Stimulated activated CD4-positive, alpha-beta T cell treated with anti-CD3 and anti-CD28 coated beads, TNF-alpha, amount 100 ng/mL, for 4 hours (primary cell): ENCODE results near the gene SLC11A2.
"Not testable (repeated sequence)": the region's sequence is repeated elsewhere in the genome, so short reads cannot be mapped to it uniquely, and the experiment has no call there.

Source experiments
- DNase-seq, 3 experiments: peaks; one replicate each; pipeline ENCODE4 v3.0.0-alpha.2; 2020; ENCODE audit warnings: low read depth in 3 of 3

Gene SLC11A2

GRCh38 chr12:51027342-51027835 lies 1.2 kb upstream of the SLC11A2 start:
- no peak for DNase-seq

- DNase-seq = no peak
These were observed 797 bp downstream of the SLC11A2 start for GRCh38 chr12:51025338-51025835.

GRCh38 chr12:51023625-51024382 lies 2.4 kb downstream of the SLC11A2 start:
- no peak for DNase-seq

GRCh38 chr12:51021694-51022093 lies 4.5 kb downstream of the SLC11A2 start:
- no peak for DNase-seq

GRCh38 chr12:51020448-51021182 lies 5.6 kb downstream of the SLC11A2 start:
- DNase-seq = no peak

GRCh38 chr12:51019927-51020326 lies 6.3 kb downstream of the SLC11A2 start:
- DNase-seq = no peak

DNA sequence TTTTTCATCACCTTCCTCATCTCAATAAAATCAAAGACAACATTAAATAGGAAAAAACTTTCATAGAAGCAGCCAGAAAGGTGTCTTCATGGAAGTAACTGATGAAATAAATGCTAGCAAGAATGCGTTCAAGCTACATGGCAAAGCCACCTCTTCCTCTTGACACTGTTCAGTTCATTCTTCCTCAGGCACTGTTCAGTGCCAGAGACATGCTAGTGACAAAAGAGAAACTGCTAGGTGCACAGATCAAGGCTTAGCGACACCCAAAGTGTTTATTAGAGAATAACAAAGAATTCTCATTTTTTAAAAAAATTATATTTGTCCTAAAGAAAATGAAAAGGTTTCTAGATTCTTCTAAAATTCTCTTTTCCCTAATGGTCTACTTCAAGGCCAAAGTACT lies 7.2 kb downstream of the SLC11A2 start:
- DNase-seq = no peak

- DNase-seq = no peak
These were observed 8.7 kb downstream of the SLC11A2 start for GRCh38 chr12:51017452-51017851.

- DNase-seq = not testable (repeated sequence)
These were observed 11.7 kb downstream of the SLC11A2 start for GRCh38 chr12:51014467-51014866.

DNA sequence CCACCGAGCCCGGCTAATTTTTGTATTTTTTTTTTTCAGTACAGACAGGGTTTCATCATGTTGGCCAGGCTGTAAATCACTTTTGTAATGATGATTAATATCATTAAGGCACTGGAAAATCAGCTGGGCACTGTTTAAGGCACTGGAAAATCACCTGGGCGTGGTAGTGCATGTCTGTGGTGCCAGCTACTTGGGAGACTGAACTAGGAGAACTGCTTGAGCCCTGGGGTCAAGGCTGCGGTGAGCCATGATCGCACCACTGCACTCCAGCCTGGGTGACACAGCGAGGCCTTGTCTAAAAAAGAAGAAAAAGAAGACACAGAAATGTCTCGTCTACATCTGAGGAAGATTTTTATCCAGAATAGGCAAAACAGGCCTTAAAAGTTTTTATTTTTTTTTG lies 12.7 kb downstream of the SLC11A2 start:
- no peak for DNase-seq

DNA sequence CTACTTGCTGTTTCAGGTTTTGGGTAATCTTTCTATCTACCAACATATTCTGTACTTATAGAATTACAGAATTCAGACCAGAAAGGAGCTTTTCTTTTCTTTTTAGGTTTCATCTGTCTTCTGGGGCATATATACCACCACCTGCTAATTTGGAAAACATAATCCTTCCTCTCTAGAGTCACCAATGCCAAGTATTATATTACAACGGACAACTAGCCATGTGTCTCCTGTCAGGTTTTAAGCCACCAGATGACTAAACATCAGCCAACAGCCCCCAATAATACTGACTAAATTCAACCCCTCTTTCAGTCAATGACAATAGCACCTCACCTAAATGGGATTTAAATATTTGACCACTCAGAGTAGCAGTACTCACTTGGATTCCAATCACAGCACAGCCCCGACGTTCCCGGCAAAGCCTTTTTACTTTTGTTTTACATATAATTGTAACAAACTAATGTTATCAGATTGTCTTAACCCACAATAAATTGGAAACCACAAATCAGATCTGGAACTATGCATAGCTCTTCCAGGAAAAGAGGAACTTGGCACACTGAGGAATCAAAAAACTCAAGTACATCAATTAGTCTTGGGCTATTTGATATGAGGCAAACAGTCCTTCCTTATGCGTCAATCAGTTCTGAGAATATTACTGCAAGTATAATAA lies 13.5 kb downstream of the SLC11A2 start:
- no peak for DNase-seq

GRCh38 chr12:51011955-51012354 lies 14.2 kb downstream of the SLC11A2 start:
- no peak for DNase-seq

- DNase-seq = peak in 2 of 3 experiments; percentile 24 to 29
These were observed 17.1 kb downstream of the SLC11A2 start for GRCh38 chr12:51009056-51009440.

DNA sequence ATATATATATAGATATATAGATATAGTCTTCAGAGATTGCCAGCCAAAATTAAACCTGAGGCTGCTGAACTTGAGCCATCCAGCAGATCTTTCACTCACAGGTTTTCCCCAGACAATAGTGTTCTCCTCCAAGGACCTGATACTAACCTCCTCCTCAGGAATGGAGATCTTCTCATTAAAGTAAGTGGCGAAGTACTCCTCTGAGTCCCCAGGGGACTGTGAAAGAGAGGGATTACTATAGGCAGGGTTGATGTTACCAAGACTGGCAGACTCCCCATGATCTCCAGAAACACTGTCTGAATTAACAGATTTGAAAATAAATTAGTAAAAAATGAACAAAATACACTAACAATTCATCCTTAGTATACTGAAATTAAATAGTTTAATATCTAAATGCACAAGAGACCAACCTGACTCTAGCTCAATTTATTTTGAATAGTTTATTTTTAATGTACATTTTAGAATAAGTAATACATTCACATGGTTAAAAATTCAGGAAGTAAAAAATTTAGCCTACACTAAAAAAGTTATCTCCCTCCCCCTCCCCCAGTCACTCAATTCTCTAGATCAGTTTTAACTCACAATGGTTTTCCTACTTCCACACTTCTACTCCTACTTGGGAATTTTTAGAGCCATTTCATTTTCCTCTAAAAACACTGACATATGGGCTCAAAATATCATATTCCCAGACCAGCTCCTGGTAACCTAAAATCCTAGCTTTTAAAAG lies 17.7 kb downstream of the SLC11A2 start:
- no peak for DNase-seq

DNA sequence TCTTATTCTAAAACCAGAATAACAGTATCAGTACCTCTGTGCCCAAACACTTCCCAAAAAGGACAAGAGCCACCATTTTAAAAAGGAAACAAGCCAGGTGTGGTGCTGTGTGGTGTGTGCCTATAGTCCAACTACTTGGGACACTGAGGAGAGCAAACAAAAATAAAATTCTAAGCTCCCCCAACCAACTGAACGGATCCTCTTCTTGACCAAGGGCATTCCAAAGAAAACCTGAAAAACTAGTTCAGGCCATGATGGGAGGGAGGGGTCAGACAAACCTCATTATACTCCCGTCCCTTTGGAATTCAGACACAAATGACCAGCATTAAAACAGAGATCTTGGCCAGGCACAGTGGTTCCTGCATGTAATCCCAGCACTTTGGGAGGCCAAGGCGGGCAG lies 20.5 kb downstream of the SLC11A2 start:
- DNase-seq = no peak

DNA sequence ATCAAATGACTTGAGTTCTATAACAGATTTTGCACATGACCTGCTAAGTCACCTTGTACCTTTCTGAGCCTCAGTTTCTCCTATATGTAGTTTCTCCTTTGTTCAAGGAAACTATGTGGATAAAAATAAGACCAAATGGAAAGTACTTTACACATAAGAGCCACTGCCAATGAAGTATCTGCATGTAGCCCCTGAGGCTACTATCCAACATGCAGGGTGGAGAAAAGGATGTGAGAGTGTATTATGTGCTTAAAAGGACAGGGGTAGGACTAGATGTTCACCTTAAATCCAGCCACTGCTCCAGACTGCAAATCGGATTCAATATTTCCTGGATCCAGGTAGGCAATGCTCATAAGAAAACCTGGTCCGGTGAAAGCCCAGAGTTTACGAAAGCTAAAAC lies 21.2 kb downstream of the SLC11A2 start:
- no peak for DNase-seq

- DNase-seq = no peak
These were observed 21.7 kb downstream of the SLC11A2 start for GRCh38 chr12:51004504-51004903.

- no peak for DNase-seq
These were observed 24.4 kb downstream of the SLC11A2 start for GRCh38 chr12:51001799-51002198.

DNA sequence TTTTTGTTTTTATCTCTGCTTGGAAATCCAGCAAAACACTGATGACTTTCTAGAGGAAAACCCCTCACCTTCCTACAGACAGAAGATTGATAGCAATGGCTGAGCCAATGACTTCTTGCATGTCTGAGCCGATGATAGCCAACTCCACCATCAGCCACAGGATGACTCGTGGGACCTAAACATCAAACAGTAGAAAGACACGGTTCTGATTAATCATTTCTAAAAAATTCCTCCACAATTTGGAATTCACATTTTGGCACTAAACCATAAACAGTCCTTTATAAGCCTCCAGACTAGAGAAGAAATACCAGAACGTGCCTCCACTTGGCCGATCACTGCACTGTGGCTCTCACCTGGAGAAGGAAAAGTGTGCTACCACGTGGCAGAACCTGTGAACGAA lies 25.9 kb downstream of the SLC11A2 start:
- no peak for DNase-seq

DNA sequence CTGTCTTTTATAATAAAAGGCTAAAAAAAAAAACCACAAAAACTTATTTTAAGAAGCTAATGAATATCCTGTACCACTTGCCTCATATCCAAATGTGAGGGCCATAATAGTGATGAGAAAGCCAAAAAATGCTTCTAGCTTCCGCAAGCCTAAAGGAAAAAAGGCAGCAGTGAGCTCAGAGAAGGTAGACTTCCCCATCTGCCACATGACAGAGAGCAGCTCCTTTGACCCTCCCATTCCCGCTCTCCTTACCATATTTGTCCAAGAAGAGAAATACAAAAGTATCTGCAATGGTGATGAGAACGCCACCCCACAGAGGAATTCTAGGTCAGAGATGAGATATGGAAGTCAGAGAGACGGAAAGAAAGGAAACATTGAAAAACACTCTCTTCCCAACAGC lies 27.1 kb downstream of the SLC11A2 start:
- no peak for DNase-seq

DNA sequence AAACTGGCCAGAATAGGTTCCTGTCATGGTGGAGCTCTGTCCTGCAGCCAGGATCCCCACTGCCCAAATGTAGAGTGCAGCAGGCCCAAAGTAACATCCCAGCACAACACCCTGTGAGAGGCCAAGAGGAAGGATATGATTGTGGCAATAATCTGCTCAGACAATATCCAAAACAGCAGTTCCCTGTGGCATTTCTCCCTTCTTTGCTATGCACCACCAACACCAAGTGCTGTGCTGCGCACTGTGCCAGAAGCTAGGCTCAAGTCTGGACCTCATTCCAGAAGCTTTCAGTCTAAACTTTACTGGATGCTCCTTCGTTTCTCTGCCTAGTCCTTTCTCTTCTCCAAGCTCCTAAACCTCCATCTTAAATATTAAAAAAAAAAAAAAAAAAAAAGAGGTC lies 33.4 kb downstream of the SLC11A2 start:
- no peak for DNase-seq

DNA sequence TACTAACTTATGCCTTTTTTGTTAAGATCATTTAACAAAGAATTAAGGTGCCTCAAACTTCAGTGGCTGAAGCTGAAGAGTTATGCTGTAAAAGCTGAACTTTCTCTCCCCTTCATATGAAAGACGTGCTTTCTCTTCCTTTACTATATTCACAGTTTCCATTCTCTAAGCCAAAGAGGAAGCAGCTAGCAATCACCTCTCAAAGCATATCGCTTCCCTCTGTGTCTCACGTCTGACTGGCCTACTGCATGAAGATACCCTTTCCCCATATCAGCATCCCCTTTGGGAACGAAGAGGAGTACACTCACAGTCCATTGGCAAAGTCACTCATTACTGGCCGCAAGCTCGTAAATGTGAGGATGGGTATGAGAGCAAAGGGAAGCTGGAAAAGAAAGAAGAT lies 34.9 kb downstream of the SLC11A2 start:
- DNase-seq = no peak
